Measurements from ENCODE around the gene AMFR.

GRCh38 chr16:56320056-56320455 is 105.3 kb downstream of the AMFR start:
- TF ChIP-seq CTCF (IDR thresholded peaks at IDR 0.05) (no peak), EP300 (IDR thresholded peaks at IDR 0.05) (no peak), POLR2A (IDR thresholded peaks at IDR 0.05) (no peak), POLR2AphosphoS5 (IDR thresholded peaks at IDR 0.05) (no peak)

All from suprapubic skin (tissue), 4 donors.